ENCODE measurements around the gene IRS1.

- TF ChIP-seq CTCF (optimal IDR thresholded peaks at IDR 0.05 in 1 of 3, IDR thresholded peaks at IDR 0.05 in 1 of 3, conservative IDR thresholded peaks at IDR 0.05 in 1 of 3; ENCODE audit: extremely low read depth in 1 of 3, insufficient read depth in 2 of 3, low read length in 3 of 3) = no peak
- TF ChIP-seq EZH2 (IDR thresholded peaks at IDR 0.05; ENCODE audit: low read length) = no peak
Observed at GRCh38 chr2:226736382-226736781, 63.2 kb downstream of the IRS1 start.

All from keratinocyte (primary cell).